Measurements from ENCODE around the gene DOHH. TPM values are rescaled to one million over a fixed set of nuclear protein-coding genes. Genes with fewer than 3 reads are reported as not detected.

DOHH gene
- total RNA-seq, 1 donor from 2014 or later, result 10.1 TPM

GRCh38 chr19:3462991-3463713, 37.3 kb downstream of the DOHH start:
- no peaks in the 10 kb centered on the region for H3K9me3 Mint-ChIP-seq (ENCODE audit: low read depth)
- H3K4me1 Mint-ChIP-seq (ENCODE audit: low read depth), result peaks cover 44% of the 10 kb centered on the region
- peak overlapping the region; percentile 28 for H3K27ac Mint-ChIP-seq (ENCODE audit: unreplicated experiment)
- peaks cover 9% of the 10 kb centered on the region for H3K36me3 Mint-ChIP-seq (ENCODE audit: low read depth)
- no peaks in the 10 kb centered on the region for H3K27me3 Mint-ChIP-seq (ENCODE audit: low read depth)
- no peak for DNase-seq (ENCODE audit: low spot score)
- TF ChIP-seq CTCF (IDR thresholded peaks at IDR 0.05), result no peak
- H3K4me3 Mint-ChIP-seq (ENCODE audit: unreplicated experiment), result no peak overlapping the region

- no peaks in the 10 kb centered on the region for H3K27me3 Mint-ChIP-seq (ENCODE audit: low read depth)
- H3K27ac Mint-ChIP-seq (ENCODE audit: unreplicated experiment), result peak overlapping the region; percentile 99
- no peaks in the 10 kb centered on the region for H3K9me3 Mint-ChIP-seq (ENCODE audit: low read depth)
- no peak overlapping the region for H3K4me3 Mint-ChIP-seq (ENCODE audit: unreplicated experiment)
- H3K4me1 Mint-ChIP-seq (ENCODE audit: low read depth), result peaks cover 45% of the 10 kb centered on the region
- no peak for DNase-seq (ENCODE audit: low spot score)
- no peak for TF ChIP-seq CTCF (IDR thresholded peaks at IDR 0.05)
- peaks cover 5% of the 10 kb centered on the region for H3K36me3 Mint-ChIP-seq (ENCODE audit: low read depth)
These were observed 40.4 kb downstream of the DOHH start for GRCh38 chr19:3459965-3460582.

DNA sequence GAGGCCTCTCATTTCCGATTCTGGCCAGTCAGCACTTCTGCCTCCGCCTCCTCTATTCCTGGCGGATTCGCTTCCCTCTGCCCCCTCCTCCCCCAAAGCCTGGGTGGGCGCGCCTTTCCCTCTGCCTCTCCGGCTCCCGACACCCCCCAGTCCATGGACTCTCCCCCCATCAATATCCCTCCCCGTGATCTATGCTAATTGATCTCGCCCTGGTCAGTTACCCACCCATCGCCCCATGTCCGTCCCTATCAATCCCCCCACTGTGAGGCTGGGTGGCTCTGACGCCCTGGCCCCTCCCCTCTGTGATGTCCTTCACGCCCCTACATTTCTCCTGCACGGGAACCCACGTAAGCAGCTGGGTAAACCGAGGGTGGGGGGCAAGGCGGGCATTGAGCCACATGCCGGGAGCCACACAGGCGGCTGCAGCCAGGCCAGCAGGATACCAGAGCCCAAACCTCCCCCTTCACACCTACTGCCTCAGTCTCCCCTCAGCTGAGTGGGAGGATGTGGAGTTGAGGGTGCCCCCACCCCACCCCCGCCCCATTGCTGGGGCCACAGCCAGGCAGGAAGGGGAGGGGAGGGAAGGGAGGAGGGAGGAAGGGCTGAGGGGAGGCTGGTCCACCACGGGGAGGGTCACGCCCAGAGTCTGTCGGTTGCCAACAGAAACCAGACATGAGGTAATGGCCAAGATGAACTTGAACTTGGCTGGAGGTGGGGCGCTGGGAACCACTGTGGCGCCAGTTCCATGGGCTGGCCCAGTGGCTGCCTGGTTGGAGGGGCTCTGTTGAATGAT, 41.2 kb downstream of the DOHH start:
- peaks cover 45% of the 10 kb centered on the region for H3K4me1 Mint-ChIP-seq (ENCODE audit: low read depth)
- DNase-seq (ENCODE audit: low spot score), result no peak
- peak overlapping the region; percentile 57 for H3K4me3 Mint-ChIP-seq (ENCODE audit: unreplicated experiment)
- no peaks in the 10 kb centered on the region for H3K9me3 Mint-ChIP-seq (ENCODE audit: low read depth)
- no peaks in the 10 kb centered on the region for H3K27me3 Mint-ChIP-seq (ENCODE audit: low read depth)
- peak overlapping the region; percentile 99 for H3K27ac Mint-ChIP-seq (ENCODE audit: unreplicated experiment)
- peaks cover 6% of the 10 kb centered on the region for H3K36me3 Mint-ChIP-seq (ENCODE audit: low read depth)
- TF ChIP-seq CTCF (IDR thresholded peaks at IDR 0.05), result no peak

GRCh38 chr19:3458229-3459088, 42.0 kb downstream of the DOHH start:
- Mint-ChIP-seq H3K27ac (ENCODE audit: unreplicated experiment) (peak overlapping the region; percentile 99), H3K36me3 (ENCODE audit: low read depth) (peaks cover 6% of the 10 kb centered on the region), H3K4me3 (ENCODE audit: unreplicated experiment) (peak overlapping the region; percentile 57), H3K27me3 (ENCODE audit: low read depth) (no peaks in the 10 kb centered on the region), H3K4me1 (ENCODE audit: low read depth) (peaks cover 45% of the 10 kb centered on the region), H3K9me3 (ENCODE audit: low read depth) (no peaks in the 10 kb centered on the region)
- no peak for DNase-seq (ENCODE audit: low spot score)
- TF ChIP-seq CTCF (IDR thresholded peaks at IDR 0.05), result no peak

Measured in chondrocyte (in vitro differentiated cells).